Measurements from ENCODE around the gene LIPC. TPM values are rescaled to one million over a fixed set of nuclear protein-coding genes. Genes with fewer than 3 reads are reported as not detected.

Gene LIPC
- total RNA-seq, 4 donors from 2014 or later, result 0.28 to 0.51 TPM; not detected in 2

DNA sequence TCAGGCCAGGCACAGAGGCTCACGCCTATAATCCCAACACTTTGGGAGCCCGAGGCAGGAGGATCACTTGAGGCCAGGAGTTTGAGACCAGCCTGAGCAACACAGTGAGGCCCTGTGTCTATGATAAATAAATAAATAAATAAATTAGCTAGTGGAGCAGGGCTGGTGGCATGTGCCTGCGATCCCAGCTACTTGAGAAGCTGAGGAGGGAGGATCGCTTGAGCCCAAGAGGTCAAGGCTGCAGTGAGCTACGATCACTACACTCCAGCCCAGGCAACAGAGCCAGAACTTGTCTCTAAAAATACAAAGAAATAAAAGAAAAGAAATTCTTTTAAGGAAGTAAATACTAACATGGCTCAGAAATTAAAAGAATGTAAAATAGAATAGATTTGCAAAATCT, 91.8 kb downstream of the LIPC start:
- intact Hi-C loops (cut with DNase I; ENCODE audit: low total_unique reads), result no loop called here
- TF ChIP-seq, protein P1, sequence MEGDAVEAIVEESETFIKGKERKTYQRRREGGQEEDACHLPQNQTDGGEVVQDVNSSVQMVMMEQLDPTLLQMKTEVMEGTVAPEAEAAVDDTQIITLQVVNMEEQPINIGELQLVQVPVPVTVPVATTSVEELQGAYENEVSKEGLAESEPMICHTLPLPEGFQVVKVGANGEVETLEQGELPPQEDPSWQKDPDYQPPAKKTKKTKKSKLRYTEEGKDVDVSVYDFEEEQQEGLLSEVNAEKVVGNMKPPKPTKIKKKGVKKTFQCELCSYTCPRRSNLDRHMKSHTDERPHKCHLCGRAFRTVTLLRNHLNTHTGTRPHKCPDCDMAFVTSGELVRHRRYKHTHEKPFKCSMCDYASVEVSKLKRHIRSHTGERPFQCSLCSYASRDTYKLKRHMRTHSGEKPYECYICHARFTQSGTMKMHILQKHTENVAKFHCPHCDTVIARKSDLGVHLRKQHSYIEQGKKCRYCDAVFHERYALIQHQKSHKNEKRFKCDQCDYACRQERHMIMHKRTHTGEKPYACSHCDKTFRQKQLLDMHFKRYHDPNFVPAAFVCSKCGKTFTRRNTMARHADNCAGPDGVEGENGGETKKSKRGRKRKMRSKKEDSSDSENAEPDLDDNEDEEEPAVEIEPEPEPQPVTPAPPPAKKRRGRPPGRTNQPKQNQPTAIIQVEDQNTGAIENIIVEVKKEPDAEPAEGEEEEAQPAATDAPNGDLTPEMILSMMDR (IDR thresholded peaks at IDR 0.05), result no peak
- TF ChIP-seq POLR2A (IDR thresholded peaks at IDR 0.05), result no peak

DNA sequence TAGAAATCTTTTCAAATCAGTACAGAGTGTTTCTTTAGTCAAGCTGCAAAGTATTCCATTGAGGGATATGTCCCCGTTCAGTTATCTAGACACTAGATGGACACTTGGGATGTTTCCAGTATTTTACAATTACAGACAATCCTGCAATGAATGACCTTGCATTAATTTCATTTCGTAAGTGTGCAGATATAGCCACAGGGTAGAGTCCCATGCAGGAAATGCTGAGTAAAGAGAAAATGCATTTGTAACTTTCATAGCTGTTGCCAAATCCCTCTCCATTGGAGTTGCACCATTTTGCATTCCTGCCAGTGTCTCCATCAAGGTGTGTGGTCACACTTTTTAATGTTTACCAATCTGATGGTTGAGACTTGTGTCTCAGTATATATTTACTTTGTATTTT, 92.5 kb downstream of the LIPC start:
- H3K4me1 ChIP-seq, result no peaks in the 10 kb centered on the region
- DNase-seq, result no peak
- H3K27me3 ChIP-seq, result no peaks in the 10 kb centered on the region
- TF ChIP-seq, protein P1 (IDR thresholded peaks at IDR 0.05), result no peak
- TF ChIP-seq POLR2A (IDR thresholded peaks at IDR 0.05), result no peak
- intact Hi-C loops (cut with DNase I; ENCODE audit: low total_unique reads), result no loop called here
- no peak overlapping the region for H3K27ac ChIP-seq
- no peaks in the 10 kb centered on the region for H3K36me3 ChIP-seq
- H3K4me3 ChIP-seq, result no peak overlapping the region
- H3K9me3 ChIP-seq, result no peaks in the 10 kb centered on the region

More for the DNA sequence above, 91.8 kb downstream of the LIPC start:
- Histone ChIP-seq H3K9me3 (no peaks in the 10 kb centered on the region), H3K4me1 (no peaks in the 10 kb centered on the region), H3K27ac (no peak overlapping the region), H3K4me3 (no peak overlapping the region), H3K27me3 (no peaks in the 10 kb centered on the region), H3K36me3 (no peaks in the 10 kb centered on the region)
- no peak for DNase-seq

DNA sequence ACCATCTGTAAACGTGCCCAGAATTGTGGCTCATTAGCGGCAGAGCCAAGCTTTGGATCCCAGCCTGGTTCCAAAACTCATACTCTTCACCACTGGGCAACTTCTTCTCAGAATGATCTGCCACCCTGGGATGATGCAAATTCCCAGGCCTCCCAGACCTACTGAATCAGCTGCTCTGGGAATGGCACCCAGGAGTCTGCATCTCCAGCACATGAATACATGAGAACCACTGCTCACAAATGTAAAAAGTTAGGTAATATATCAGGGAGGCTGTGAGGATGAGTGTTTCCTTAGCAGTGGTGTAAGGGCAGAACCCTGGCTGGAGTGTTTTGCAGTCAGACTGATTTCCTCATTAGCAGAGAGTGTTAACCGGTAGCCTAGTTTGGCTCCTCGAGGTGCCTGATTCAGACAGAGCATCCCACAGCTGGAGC, 94.2 kb downstream of the LIPC start:
- TF ChIP-seq, protein P1 (IDR thresholded peaks at IDR 0.05), result no peak
- H3K27ac ChIP-seq, result no peak overlapping the region
- H3K9me3 ChIP-seq, result no peaks in the 10 kb centered on the region
- no peaks in the 10 kb centered on the region for H3K4me1 ChIP-seq
- no peak for DNase-seq
- intact Hi-C loops (cut with DNase I; ENCODE audit: low total_unique reads), result no loop called here
- H3K36me3 ChIP-seq, result no peaks in the 10 kb centered on the region
- H3K4me3 ChIP-seq, result no peak overlapping the region
- H3K27me3 ChIP-seq, result no peaks in the 10 kb centered on the region

DNA sequence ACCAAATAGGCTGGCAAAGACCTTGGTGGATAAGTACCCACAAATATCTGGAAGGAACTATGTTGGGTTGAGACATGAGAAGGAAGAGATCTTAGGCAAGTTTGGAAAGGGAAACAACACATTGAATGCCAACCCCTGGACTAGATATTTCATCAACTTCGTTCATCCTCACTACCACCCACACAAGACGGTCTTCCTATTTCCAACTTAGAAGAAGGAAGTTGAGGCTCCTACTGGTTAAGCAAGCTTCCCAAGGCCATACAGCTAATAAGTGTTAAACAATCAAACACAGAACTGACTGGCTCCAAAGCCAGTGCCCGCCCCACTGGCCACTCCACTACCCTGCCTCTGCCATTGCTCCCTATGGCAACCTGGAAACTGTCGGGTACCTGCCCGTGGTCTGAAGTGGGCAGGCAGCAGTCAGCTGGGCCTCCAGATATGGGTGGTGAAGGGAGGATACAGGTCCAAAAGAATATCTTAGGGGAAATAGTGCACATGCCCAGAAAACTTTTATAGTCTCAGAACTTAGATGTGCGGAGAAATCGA, 94.9 kb downstream of the LIPC start:
- no peaks in the 10 kb centered on the region for H3K36me3 ChIP-seq
- no peaks in the 10 kb centered on the region for H3K4me1 ChIP-seq
- no peaks in the 10 kb centered on the region for H3K27me3 ChIP-seq
- H3K4me3 ChIP-seq, result no peak overlapping the region
- DNase-seq, result no peak
- intact Hi-C loops (cut with DNase I; ENCODE audit: low total_unique reads), result no loop called here
- H3K27ac ChIP-seq, result no peak overlapping the region
- no peaks in the 10 kb centered on the region for H3K9me3 ChIP-seq
- TF ChIP-seq, protein P1 (IDR thresholded peaks at IDR 0.05), result no peak
- no peak for TF ChIP-seq POLR2A (IDR thresholded peaks at IDR 0.05)

DNA sequence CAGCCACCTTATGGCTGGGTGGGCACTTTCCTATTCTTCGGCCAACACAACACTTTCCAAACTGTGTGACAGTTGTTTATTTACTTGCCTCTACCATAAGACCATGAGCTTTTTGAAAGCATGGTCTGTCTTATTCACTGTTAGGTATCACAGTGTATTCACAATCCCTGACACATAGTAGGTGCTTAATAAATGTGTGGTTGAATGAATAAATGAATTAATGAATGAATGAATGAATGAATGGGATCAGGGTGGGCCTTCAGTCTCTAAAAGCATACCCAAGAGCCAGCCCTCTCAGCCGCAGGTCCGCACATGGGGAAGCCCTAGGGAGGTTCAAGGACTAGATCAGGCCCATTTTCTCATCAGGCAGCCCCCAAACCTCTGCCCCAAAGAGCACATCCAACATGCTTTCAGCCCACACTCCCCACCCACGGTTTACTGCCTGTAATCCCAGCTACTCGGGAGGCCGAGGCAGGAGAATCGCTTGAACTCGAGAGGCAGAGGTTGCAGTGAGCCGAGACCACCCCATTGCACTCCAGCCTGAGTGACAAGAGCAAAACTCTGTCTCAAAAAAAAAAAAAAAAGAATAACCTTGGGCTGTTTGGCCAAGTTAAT, 95.9 kb downstream of the LIPC start:
- intact Hi-C loops (cut with DNase I; ENCODE audit: low total_unique reads), result no loop called here
- DNase-seq, result no peak
- Histone ChIP-seq H3K4me3 (no peak overlapping the region), H3K27ac (no peak overlapping the region), H3K36me3 (no peaks in the 10 kb centered on the region), H3K27me3 (no peaks in the 10 kb centered on the region), H3K4me1 (no peaks in the 10 kb centered on the region), H3K9me3 (no peaks in the 10 kb centered on the region)
- no peak for TF ChIP-seq POLR2A (IDR thresholded peaks at IDR 0.05)
- TF ChIP-seq, protein P1 (IDR thresholded peaks at IDR 0.05), result no peak
